SH-SY5Y (cell line): ENCODE data around the gene PTH2.

Experiments
- GATA2 ChIP-seq: IDR thresholded peaks from 2 replicates; pipeline ENCODE4 v1.6.1; 2011; ENCODE audit warnings: mild to moderate bottlenecking, low read depth, low read length
- GATA3 ChIP-seq: IDR thresholded peaks from 2 replicates; pipeline ENCODE4 v1.6.1; 2011; ENCODE audit warnings: low read depth, mild to moderate bottlenecking, low read length, moderate library complexity

DNA sequence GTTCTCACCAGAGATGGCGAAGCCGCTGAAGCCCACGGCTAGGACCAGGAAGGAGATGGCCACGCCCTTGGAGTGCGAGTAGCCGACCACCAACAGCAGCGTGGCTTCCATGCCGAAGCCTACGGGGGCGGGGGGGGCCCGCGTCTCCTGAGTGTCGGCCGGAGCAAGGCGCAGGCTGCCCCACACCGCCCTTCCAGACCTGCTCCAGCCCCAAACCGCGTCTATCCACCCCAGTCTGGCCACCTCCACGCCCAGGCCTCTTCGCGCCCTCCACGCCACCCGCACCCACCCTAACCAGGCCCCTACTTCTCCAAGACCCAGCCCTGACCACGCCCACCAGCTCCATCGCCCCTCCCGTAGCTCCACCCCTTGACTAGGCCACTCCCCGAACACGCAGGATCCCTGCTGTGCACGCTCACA, 8.1 kb upstream of the PTH2 start:
- no peak for TF ChIP-seq GATA2
- TF ChIP-seq GATA3, result no peak
